HepG2 (cell line): ENCODE data around the gene SLC17A9. TPM values are rescaled to one million over a fixed set of nuclear protein-coding genes. Genes with fewer than 3 reads are reported as not detected.

Experiments
- BRD4 ChIP-seq: sonication (generic); formaldehyde crosslinking; IDR thresholded peaks from 2 replicates; pipeline ENCODE4 v1.4.0; 2020; ENCODE audit warnings: missing genetic modification reagents
- CC2D1A ChIP-seq: sonication (generic); formaldehyde crosslinking; IDR thresholded peaks from 2 replicates; pipeline ENCODE4 v1.8.1; 2023; ENCODE audit warnings: mild to moderate bottlenecking, missing genetic modification reagents
- HNRNPLL ChIP-seq: fragments of 200-400 bp; formaldehyde crosslinking; IDR thresholded peaks from 2 replicates; pipeline ENCODE4 v1.6.1; 2017; ENCODE audit warnings: mild to moderate bottlenecking, low read depth, low read length; ENCODE audit not compliant: poor library complexity, severe bottlenecking
- HOXA9 ChIP-seq: sonication (generic); formaldehyde crosslinking; IDR thresholded peaks from 2 replicates; pipeline ENCODE4 v1.8.1; 2022; ENCODE audit warnings: missing genetic modification reagents, mild to moderate bottlenecking, moderate library complexity, borderline replicate concordance
- KDM3A ChIP-seq: IDR thresholded peaks from 2 replicates; pipeline ENCODE4 v1.6.1; 2018; ENCODE audit warnings: low read depth, missing compliant biosample characterization
- KLF12 ChIP-seq: sonication (generic); formaldehyde crosslinking; IDR thresholded peaks from 2 replicates; pipeline ENCODE4 v1.4.0; 2020; ENCODE audit warnings: missing genetic modification reagents, borderline replicate concordance
- KLF6 ChIP-seq: IDR thresholded peaks from 2 replicates; pipeline ENCODE4 v1.8.0; 2016; ENCODE audit warnings: missing biosample characterization, missing genetic modification reagents
- MBNL3 ChIP-seq: fragments of 250-450 bp; sonication (Bioruptor Pico); conservative IDR thresholded peaks from 2 replicates; pipeline ENCODE4 v1.8.0; 2022; ENCODE audit warnings: mild to moderate bottlenecking, inconsistent platforms
- NFKB2 ChIP-seq: sonication (generic); formaldehyde crosslinking; IDR thresholded peaks from 2 replicates; pipeline ENCODE4 v1.4.0; 2020; ENCODE audit warnings: missing genetic modification reagents, borderline replicate concordance
- NONO ChIP-seq, 2 experiments: fragments of 450-650 bp in 1 of 2; sonication (generic) in 1 of 2; formaldehyde crosslinking in 1 of 2; IDR thresholded peaks in 1 of 2; conservative IDR thresholded peaks in 1 of 2; 2 replicates each; pipeline versions ENCODE4 v1.6.1 to v1.8.0; 2017 to 2022; ENCODE audit warnings: mild to moderate bottlenecking in 1 of 2, missing genetic modification reagents in 1 of 2, moderate library complexity in 1 of 2
- SP1 ChIP-seq, 2 experiments: fragments of 450-650 bp in 1 of 2; sonication (generic) in 1 of 2; formaldehyde crosslinking in 1 of 2; IDR thresholded peaks; 2 replicates each; pipeline versions ENCODE4 v1.4.0 to v1.6.1; 2016 to 2020; ENCODE audit warnings: missing genetic modification reagents in 1 of 2
- TCF7 ChIP-seq: sonication (generic); IDR thresholded peaks from 2 replicates; pipeline ENCODE4 v1.6.1; 2016; ENCODE audit warnings: antibody characterized with exemption, low read depth
- ZBTB42 ChIP-seq: sonication (generic); formaldehyde crosslinking; IDR thresholded peaks from 2 replicates; pipeline ENCODE4 v1.5.0; 2020; ENCODE audit warnings: mild to moderate bottlenecking, missing genetic modification reagents
- ZBTB7A ChIP-seq: sonication (generic); formaldehyde crosslinking; IDR thresholded peaks from 2 replicates; pipeline ENCODE4 v1.8.0; 2022; ENCODE audit warnings: mild to moderate bottlenecking, missing genetic modification reagents
- ZNF235 ChIP-seq: sonication (generic); formaldehyde crosslinking; IDR thresholded peaks from 2 replicates; pipeline ENCODE4 v1.8.1; 2023; ENCODE audit warnings: mild to moderate bottlenecking, missing genetic modification reagents, borderline replicate concordance
- ZNF30 ChIP-seq: sonication (generic); formaldehyde crosslinking; IDR thresholded peaks from 2 replicates; pipeline ENCODE4 v1.5.0; 2020; ENCODE audit warnings: mild to moderate bottlenecking, missing genetic modification reagents
- ZNF350 ChIP-seq: sonication (generic); formaldehyde crosslinking; IDR thresholded peaks from 2 replicates; pipeline ENCODE4 v1.4.0; 2020; ENCODE audit warnings: mild to moderate bottlenecking, low read depth, missing genetic modification reagents, borderline replicate concordance
- ZNF432 ChIP-seq: sonication (generic); formaldehyde crosslinking; IDR thresholded peaks from 2 replicates; pipeline ENCODE4 v1.5.0; 2020; ENCODE audit warnings: missing genetic modification reagents, mild to moderate bottlenecking, borderline replicate concordance
- ZNF652 ChIP-seq: IDR thresholded peaks from 2 replicates; pipeline ENCODE4 v1.6.1; 2016; ENCODE audit warnings: low read depth, borderline replicate concordance
- polyA plus RNA-seq, 8 experiments: library from polyadenylated mRNA; depleted of rRNA in 3 of 8; stranded (reverse) in 7 of 8; unstranded in 1 of 8; fragments of >200 nt; fragmentation: Illumina TruSeq in 4 of 8; extraction: Trizol in 4 of 8; gene quantifications; 2 replicates each; pipeline versions ENCODE4 v1.2.1 to v1.2.3, GENCODE V29; 2011 to 2016; ENCODE audit warnings: low read depth in 4 of 8, missing spikeins in 1 of 8, mixed read lengths in 1 of 8; ENCODE audit not compliant: insufficient read depth in 1 of 8
- total RNA-seq, 5 experiments: library from RNA; depleted of rRNA; stranded (reverse); fragments of >200 nt; fragmentation: Illumina TruSeq; extraction: Trizol; gene quantifications; 2 replicates each; pipeline ENCODE4 v1.2.3, GENCODE V29; 2016; ENCODE audit warnings: low read depth in 1 of 5
- TF ChIP-seq, protein P1 (sequence below): sonication (generic); formaldehyde crosslinking; IDR thresholded peaks from 2 replicates; pipeline ENCODE4 v1.4.0; 2020; ENCODE audit warnings: missing genetic modification reagents; ENCODE audit errors: not compliant biosample characterization
- TF ChIP-seq, protein P2 (sequence below): sonication (generic); formaldehyde crosslinking; IDR thresholded peaks from 2 replicates; pipeline ENCODE4 v1.8.0; 2022; ENCODE audit warnings: mild to moderate bottlenecking, missing genetic modification reagents, moderate library complexity
- TF ChIP-seq, protein P3 (sequence below): sonication (generic); formaldehyde crosslinking; IDR thresholded peaks from 2 replicates; pipeline ENCODE4 v1.4.0; 2020; ENCODE audit warnings: missing genetic modification reagents, mild to moderate bottlenecking, borderline replicate concordance
- TF ChIP-seq, protein P4 (sequence below): sonication (generic); formaldehyde crosslinking; IDR thresholded peaks from 2 replicates; pipeline ENCODE4 v1.5.1; 2020; ENCODE audit warnings: mild to moderate bottlenecking, missing genetic modification reagents, moderate library complexity

Gene SLC17A9
- total and polyA plus RNA-seq, 2 of the 13 experiments (the other 11 are each of a cell fraction or from before 2014, with no cell fraction given), result 110 to 191 TPM

DNA sequence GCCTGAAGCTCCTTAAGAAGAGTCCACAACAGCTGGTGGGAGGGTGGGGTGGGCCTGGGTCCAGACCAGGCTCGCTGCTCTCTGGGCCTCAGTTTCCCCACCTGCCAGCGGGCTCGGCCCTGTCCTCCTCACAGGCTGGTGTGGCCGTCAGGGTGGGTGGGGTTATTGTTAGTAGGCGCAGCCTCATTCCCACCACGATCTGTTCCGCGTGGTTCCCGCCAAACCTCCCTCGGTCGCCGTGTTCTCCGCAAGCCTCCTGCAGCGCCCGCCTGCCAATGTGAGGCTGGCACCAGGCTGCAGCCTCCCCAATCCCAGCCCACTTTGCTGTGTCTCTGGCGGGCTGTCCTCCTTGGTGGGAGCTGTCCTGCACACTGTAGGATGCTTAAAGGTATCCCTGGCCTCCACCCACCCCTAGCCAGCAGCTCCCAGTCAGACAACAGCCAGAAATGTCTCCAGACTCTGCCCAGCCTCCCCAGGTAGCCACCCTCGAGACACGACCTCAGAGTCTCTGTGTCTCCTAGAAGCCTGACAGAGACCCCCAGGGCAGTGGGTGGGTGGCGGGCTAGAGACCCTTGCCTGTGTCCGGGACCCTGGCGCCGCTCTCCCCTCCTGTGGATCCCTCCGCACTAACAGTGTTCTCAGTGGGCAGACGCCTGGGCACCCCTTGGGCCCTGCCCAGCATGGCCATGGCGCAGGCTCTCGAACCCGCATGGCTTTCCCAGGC, 15.3 kb downstream of the SLC17A9 start (continued):
- TF ChIP-seq CC2D1A (CRISPR knock-in tag), result no peak
- TF ChIP-seq KDM3A (CRISPR knock-in tag), result no peak
- TF ChIP-seq NFKB2 (CRISPR knock-in tag), result no peak
- no peak for TF ChIP-seq ZNF652 (CRISPR knock-in tag)
- TF ChIP-seq SP1 (IDR thresholded peaks at IDR 0.05), result no peak
- TF ChIP-seq SP1 (CRISPR knock-in tag; IDR thresholded peaks at IDR 0.05), result no peak
- TF ChIP-seq ZBTB7A (CRISPR knock-in tag), result no peak
- no peak for TF ChIP-seq NONO (IDR thresholded peaks at IDR 0.05)
- TF ChIP-seq NONO (CRISPR knock-in tag; conservative IDR thresholded peaks at IDR 0.05), result no peak; the same call in none of the 2 replicates
- TF ChIP-seq HNRNPLL, result peak; percentile 19
- no peak for TF ChIP-seq BRD4 (CRISPR knock-in tag)
- no peak for TF ChIP-seq ZBTB42 (CRISPR knock-in tag)
- no peak for TF ChIP-seq KLF6
- TF ChIP-seq, protein P1, sequence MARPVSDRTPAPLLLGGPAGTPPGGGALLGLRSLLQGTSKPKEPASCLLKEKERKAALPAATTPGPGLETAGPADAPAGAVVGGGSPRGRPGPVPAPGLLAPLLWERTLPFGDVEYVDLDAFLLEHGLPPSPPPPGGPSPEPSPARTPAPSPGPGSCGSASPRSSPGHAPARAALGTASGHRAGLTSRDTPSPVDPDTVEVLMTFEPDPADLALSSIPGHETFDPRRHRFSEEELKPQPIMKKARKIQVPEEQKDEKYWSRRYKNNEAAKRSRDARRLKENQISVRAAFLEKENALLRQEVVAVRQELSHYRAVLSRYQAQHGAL (CRISPR knock-in tag), result no peak
- TF ChIP-seq ZNF350, result no peak
- TF ChIP-seq, protein P2, sequence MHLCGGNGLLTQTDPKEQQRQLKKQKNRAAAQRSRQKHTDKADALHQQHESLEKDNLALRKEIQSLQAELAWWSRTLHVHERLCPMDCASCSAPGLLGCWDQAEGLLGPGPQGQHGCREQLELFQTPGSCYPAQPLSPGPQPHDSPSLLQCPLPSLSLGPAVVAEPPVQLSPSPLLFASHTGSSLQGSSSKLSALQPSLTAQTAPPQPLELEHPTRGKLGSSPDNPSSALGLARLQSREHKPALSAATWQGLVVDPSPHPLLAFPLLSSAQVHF (CRISPR knock-in tag), result 0 out of 2 replicates have a peak, but pooled peaks have one; percentile 18
- TF ChIP-seq ZNF235 (CRISPR knock-in tag), result 0 out of 2 replicates have a peak, but pooled peaks have one; percentile 19
- TF ChIP-seq, protein P3, sequence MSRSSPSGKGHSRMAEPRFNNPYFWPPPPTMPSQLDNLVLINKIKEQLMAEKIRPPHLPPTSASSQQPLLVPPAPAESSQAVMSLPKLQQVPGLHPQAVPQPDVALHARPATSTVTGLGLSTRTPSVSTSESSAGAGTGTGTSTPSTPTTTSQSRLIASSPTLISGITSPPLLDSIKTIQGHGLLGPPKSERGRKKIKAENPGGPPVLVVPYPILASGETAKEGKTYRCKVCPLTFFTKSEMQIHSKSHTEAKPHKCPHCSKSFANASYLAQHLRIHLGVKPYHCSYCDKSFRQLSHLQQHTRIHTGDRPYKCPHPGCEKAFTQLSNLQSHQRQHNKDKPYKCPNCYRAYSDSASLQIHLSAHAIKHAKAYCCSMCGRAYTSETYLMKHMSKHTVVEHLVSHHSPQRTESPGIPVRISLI (CRISPR knock-in tag), result no peak
- TF ChIP-seq ZNF30 (CRISPR knock-in tag), result no peak
- no peak for TF ChIP-seq ZNF432
- TF ChIP-seq HOXA9 (CRISPR knock-in tag), result no peak
- TF ChIP-seq KLF12 (CRISPR knock-in tag), result no peak
- no peak for TF ChIP-seq TCF7
- TF ChIP-seq, protein P4, sequence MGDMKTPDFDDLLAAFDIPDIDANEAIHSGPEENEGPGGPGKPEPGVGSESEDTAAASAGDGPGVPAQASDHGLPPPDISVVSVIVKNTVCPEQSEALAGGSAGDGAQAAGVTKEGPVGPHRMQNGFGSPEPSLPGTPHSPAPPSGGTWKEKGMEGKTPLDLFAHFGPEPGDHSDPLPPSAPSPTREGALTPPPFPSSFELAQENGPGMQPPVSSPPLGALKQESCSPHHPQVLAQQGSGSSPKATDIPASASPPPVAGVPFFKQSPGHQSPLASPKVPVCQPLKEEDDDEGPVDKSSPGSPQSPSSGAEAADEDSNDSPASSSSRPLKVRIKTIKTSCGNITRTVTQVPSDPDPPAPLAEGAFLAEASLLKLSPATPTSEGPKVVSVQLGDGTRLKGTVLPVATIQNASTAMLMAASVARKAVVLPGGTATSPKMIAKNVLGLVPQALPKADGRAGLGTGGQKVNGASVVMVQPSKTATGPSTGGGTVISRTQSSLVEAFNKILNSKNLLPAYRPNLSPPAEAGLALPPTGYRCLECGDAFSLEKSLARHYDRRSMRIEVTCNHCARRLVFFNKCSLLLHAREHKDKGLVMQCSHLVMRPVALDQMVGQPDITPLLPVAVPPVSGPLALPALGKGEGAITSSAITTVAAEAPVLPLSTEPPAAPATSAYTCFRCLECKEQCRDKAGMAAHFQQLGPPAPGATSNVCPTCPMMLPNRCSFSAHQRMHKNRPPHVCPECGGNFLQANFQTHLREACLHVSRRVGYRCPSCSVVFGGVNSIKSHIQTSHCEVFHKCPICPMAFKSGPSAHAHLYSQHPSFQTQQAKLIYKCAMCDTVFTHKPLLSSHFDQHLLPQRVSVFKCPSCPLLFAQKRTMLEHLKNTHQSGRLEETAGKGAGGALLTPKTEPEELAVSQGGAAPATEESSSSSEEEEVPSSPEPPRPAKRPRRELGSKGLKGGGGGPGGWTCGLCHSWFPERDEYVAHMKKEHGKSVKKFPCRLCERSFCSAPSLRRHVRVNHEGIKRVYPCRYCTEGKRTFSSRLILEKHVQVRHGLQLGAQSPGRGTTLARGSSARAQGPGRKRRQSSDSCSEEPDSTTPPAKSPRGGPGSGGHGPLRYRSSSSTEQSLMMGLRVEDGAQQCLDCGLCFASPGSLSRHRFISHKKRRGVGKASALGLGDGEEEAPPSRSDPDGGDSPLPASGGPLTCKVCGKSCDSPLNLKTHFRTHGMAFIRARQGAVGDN (CRISPR knock-in tag), result peak; percentile 36
- no peak for TF ChIP-seq MBNL3
